Ishikawa (cell line): ENCODE measurements around the gene SGMS1.
A peak's percentile ranks its signal among the peaks of the same experiment; 100 is the strongest.

Experiments used
- CEBPB ChIP-seq: IDR thresholded peaks from 2 replicates; pipeline ENCODE4 v1.6.1; 2012
- CREB1 ChIP-seq: IDR thresholded peaks from 2 replicates; pipeline ENCODE4 v1.6.1; 2012; ENCODE audit warnings: low read depth
- EGR1 ChIP-seq: IDR thresholded peaks from 2 replicates; pipeline ENCODE4 v1.6.1; 2012
- EP300 ChIP-seq: IDR thresholded peaks from 2 replicates; pipeline ENCODE4 v1.6.1; 2012; ENCODE audit warnings: borderline replicate concordance
- FOXM1 ChIP-seq: IDR thresholded peaks from 2 replicates; pipeline ENCODE4 v1.6.1; 2012; ENCODE audit warnings: low read depth, borderline replicate concordance
- MAX ChIP-seq: IDR thresholded peaks from 2 replicates; pipeline ENCODE4 v1.6.1; 2012
- NFIC ChIP-seq: IDR thresholded peaks from 2 replicates; pipeline ENCODE4 v1.6.1; 2012
- RAD21 ChIP-seq: IDR thresholded peaks from 2 replicates; pipeline ENCODE4 v1.6.1; 2012; ENCODE audit warnings: low read depth
- REST ChIP-seq: IDR thresholded peaks from 2 replicates; pipeline ENCODE4 v1.6.1; 2012; ENCODE audit warnings: low read depth, mild to moderate bottlenecking
- TAF1 ChIP-seq: IDR thresholded peaks from 2 replicates; pipeline ENCODE4 v1.6.1; 2012; ENCODE audit warnings: low read depth, mild to moderate bottlenecking
- TCF12 ChIP-seq: IDR thresholded peaks from 2 replicates; pipeline ENCODE4 v1.6.1; 2012; ENCODE audit warnings: low read depth
- TEAD4 ChIP-seq: IDR thresholded peaks from 2 replicates; pipeline ENCODE4 v1.6.1; 2012
- USF1 ChIP-seq: IDR thresholded peaks from 2 replicates; pipeline ENCODE4 v1.6.1; 2012
- YY1 ChIP-seq: IDR thresholded peaks from 2 replicates; pipeline ENCODE4 v1.6.1; 2012; ENCODE audit warnings: low read depth
- ZBTB7A ChIP-seq: IDR thresholded peaks from 2 replicates; pipeline ENCODE4 v1.6.1; 2012; ENCODE audit warnings: low read depth

The SGMS1 gene

GRCh38 chr10:50625649-50626132, 1.9 kb upstream of the SGMS1 start:
- no peak for TF ChIP-seq TAF1
- TF ChIP-seq RAD21 = no peak
- TF ChIP-seq REST = no peak
- no peak for TF ChIP-seq CEBPB
- TF ChIP-seq FOXM1 = no peak
- TF ChIP-seq NFIC = no peak
- TF ChIP-seq MAX = no peak
- no peak for TF ChIP-seq EP300
- TF ChIP-seq CREB1 = no peak
- no peak for TF ChIP-seq YY1
- no peak for TF ChIP-seq TEAD4
- no peak for TF ChIP-seq EGR1

- TF ChIP-seq RAD21 (no peak), CEBPB (no peak), TEAD4 (no peak), REST (peak; percentile 49; the same call in 1 of the 2 replicates), CREB1 (no peak), TAF1 (0 out of 2 replicates have a peak, but pooled peaks have one; percentile 55), ZBTB7A (no peak), EGR1 (no peak), EP300 (no peak), TCF12 (no peak), MAX (no peak), YY1 (peak; percentile 87), FOXM1 (no peak), NFIC (no peak), USF1 (peak; percentile 92)
Observed at GRCh38 chr10:50624866-50625501, 1.2 kb upstream of the SGMS1 start.

- TF ChIP-seq CREB1 (peak; percentile 57), NFIC (peak; percentile 34; the same call in 1 of the 2 replicates), EGR1 (no peak), TAF1 (peak; percentile 70; the same call in 1 of the 2 replicates), USF1 (no peak), TEAD4 (no peak), CEBPB (no peak), EP300 (no peak), FOXM1 (0 out of 2 replicates have a peak, but pooled peaks have one; percentile 39), YY1 (no peak), REST (no peak), MAX (peak; percentile 94)
Observed at GRCh38 chr10:50624413-50624865, 683 bp upstream of the SGMS1 start.
